Inflammatory macrophage treated with lipopolysaccharide for 1 hour (primary cell): ENCODE results near the gene SLC1A7.

Source experiments
- DNase-seq, 2 donors: peaks; one replicate each; pipeline ENCODE4 v3.0.0-alpha.2; 2020 to 2022

SLC1A7 gene

DNA sequence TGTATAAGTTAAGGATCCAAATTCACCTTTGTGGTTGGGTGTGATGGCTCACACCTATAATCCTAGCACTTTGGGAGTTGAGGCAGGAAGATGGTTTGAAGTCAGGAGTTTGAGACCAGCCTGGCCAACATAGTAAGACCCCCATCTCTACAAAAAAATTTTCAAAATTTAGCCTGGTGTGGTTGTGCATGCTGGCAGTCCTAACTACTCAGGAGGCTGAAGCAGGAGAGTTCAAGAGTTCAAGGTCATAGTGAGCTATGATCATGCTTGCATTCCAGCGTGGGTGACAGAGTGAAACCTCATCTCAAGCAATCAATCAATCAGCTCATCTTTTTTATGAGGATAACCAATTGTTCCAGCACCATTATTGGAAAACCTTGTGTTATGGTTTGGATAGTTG, 16.5 kb upstream of the SLC1A7 start:
- DNase-seq, result no peak

- no peak for DNase-seq
Observed at GRCh38 chr1:53156783-53157182, 14.3 kb upstream of the SLC1A7 start.

- DNase-seq, result no peak
Observed at GRCh38 chr1:53155945-53156344, 13.5 kb upstream of the SLC1A7 start.

DNA sequence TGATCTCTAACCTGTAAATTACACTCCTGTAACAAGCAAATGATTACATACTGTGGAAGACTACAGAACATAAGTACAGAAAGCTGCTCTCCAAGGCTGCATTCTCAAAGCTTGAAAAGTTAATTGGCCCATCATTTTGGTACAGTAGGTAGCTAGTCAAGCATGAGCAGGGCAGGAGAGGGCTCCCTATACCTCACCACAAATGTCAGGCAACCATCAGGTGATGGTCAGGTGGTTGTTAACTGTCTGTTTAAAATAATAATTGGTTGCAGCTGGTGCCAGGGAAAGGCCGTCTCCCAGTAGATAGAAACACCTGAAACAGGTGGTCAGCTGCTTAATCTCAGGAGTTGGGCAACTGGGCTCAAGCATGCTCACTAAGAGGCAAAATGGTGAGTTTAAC, 13.1 kb upstream of the SLC1A7 start:
- no peak for DNase-seq

DNA sequence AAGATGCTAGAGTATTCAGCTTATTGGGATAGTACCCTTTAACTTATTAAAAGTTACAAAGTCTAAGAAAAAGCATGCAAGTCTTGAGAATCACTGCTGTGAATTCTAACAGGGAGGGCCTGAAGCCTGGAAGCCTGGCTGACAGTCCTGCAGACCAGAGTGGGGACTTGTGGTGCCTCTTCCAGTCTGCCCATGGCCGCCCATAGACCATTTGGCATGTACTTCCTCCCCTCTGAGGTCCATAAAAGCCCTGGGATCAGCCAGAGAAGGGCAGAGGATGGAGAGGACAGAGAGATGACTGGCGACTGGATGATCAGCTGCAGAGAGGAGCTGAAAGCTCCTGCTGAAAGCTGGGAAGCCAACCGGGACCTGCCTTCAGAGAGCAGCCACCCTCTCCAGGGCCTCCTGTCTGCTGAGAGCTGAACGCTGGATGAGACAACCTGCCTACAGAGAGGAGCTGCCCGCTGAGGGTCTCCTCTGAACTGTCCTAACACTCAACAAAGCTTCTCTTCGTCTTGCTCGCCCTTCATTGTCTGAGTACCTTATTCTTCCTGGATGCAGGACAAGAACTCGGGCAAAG, 12.5 kb upstream of the SLC1A7 start:
- DNase-seq, result no peak

DNA sequence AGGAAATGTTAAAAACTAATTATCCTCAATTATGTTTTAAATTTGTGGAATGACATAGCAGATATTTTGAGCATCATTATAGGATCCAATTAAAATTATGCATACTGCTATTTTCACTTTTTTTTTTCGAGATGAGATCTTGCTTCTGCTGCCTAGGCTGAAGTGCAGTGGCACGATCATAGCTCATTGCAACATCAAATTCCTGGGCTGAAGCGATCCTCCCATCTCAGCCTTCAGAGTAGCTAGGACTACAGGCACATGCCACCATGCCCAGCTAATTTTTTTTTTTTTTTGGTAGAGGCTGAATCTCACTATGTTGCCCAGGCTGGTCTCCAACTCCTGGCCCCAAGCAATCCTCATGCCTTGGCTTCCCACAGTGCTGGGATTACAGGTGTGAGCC, 11.3 kb upstream of the SLC1A7 start:
- DNase-seq, result no peak

DNA sequence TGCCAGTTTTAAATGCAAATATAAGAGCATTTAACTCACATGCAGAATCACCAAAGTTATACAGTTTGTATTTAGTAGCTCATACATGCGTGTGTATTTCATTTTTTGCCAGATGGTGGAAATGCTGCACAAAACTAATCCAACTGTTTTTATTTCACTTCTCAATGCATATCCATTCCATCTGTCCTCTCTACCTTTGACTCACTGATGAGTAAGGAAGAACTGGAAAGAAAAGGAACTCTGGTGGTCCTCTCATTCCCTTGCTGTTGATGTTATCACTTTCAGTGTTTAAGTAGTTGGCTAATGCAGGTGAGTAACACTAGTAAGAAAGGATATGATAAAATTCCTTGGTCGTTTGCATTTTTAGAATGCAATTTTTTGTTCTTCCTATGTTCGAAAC, 5.7 kb upstream of the SLC1A7 start:
- DNase-seq, result no peak

DNA sequence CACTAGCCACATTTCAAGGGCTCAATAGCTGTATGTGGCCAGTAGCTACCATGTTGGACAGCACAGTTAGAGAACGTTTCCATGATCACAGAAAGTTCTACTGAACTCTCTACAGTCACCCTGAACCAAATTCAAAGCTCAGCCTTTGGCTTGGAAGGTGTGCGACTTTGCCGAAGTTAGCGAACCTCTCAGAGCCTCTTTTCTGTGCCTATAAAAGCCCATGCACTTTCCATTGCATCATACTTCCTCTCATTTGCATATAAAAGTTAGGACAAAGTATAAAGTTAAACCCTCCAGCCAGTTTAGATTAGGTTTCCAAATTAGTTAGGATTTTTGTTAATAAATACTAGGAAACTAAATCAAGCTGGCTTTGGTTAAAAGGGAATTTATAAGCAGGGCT, 4.7 kb upstream of the SLC1A7 start:
- no peak for DNase-seq

DNA sequence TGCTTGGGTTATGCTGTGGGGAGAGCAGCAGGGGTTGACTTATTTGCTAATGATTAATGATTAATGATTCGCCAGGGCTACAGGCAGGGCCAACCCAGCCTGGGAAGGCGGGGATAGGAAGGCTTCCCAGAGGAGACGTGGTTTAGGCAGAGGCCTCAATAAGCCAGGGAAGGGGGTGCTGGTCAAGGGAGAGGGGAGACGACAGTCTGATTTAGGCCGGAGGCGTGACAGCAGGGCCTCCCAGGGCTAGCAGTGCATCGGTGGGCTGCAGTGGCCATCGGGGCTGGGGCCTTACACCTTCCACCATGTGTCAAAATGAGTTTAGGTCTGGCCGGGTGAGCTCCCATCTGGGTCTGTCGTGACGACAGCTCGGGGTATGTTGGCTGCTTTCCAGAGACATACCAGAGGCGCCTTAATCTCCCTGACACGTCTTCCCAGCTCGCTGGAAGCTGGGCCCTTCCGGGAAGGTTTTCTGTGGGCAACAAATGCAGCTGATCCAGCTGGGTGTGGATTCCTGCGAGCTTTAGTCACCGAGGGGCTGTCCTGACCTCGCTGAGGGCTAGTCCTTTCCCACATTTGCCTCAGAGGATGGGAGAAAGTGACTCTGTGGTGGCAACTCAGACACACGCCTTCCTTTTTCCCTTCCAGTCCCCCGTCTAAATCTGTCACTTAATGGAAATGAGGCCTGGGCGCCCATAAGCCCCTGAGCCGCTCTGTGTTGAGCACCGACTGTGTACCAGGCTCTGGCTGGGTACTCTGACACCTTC, 3.7 kb upstream of the SLC1A7 start:
- DNase-seq, result no peak

GRCh38 chr1:53145619-53145941, 3.1 kb upstream of the SLC1A7 start:
- no peak for DNase-seq

DNA sequence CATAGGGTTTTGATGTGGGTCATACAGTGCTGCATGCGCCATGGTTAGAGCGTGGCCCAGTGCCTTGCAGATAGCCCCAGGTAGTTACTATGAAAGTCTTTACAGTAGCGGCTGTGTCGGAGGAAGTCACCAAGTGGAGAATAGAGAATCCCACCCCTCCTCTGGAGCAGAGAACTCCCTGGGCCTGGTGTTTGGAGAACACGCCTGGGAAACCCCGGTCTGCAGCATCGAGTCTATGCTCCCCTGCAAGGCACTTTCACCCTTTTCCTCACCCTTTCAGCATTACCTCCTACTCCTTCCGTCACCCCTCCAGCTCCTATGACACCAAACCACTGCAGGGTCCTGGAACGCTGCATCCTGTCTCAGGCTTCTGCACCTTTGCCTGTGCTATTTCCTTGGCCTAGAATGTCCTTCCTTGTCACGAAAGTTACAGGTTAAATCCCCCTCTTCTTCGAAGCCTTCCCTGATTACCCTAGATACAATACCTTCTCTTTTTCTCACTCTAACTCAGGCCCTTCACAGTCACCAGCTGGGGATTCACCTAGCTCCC, 2.7 kb upstream of the SLC1A7 start:
- DNase-seq, result no peak

GRCh38 chr1:53144201-53144600, 1.8 kb upstream of the SLC1A7 start:
- DNase-seq, result no peak

- DNase-seq, result no peak
Observed at GRCh38 chr1:53143527-53143926, 1.1 kb upstream of the SLC1A7 start.

GRCh38 chr1:53141487-53142055, 867 bp downstream of the SLC1A7 start:
- no peak for DNase-seq

GRCh38 chr1:53140451-53140850, 2.0 kb downstream of the SLC1A7 start:
- no peak for DNase-seq

DNA sequence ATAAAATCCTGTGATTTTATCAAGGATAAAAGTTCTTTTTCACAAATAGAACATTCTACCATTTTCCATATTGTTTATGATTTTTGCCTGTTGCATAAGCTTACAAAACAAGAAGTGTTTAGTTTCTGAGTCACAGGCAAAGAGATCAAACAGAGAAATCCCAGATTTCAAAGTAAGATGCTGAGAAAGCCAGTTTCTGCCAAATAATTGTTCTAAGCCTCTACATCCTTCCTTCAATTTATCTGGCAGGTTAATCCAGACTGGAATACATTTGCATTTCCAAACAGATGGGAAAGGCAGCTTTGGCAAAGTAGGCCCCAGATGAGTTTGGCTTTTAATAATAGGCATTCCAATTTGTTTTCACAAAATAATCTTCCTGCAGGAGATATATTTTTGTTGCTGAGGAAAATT, 2.5 kb downstream of the SLC1A7 start:
- peak; percentile 18 to 33 for DNase-seq

DNA sequence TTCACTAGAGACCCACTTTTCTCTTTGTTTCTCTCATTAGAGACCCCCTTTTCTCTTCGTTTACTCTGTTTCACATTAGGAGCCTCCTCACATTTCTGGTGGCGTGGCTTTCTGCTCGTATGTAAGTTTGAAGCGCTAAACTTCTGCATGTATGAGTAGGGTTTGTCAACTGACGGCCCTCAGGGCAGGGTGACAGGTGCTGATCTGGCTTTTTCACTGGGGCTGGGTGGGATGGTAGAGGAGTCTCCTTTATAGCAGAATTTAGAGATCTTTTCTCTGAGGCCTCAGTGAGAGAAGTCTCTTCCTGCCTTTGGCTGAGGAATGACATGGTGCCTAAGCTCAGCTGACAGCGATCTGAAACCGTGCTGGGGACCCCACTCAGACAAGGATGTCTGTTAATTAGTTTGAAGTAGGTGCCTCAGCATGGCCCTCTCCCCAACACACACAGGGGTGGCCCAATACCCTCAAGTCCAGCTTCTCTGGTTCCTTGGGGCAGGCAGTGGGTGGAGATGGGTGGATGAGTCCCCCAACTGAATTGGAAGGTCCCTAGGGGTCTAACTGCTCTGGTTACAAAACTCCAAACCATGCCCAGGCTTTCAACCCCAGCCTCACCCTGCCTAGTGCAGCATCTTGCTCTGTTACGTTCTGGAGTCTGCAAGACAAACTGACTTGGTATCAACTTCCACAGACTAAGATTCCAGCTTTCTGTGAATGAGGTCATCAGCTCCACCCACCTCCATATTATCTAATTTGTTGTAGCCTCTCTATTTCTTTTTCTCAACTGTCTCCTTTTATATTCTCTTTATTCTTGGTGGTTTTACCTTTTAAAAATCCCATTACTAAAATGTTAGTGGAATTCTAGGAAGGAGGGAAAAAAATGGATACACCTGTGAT, 3.2 kb downstream of the SLC1A7 start:
- no peak for DNase-seq

DNA sequence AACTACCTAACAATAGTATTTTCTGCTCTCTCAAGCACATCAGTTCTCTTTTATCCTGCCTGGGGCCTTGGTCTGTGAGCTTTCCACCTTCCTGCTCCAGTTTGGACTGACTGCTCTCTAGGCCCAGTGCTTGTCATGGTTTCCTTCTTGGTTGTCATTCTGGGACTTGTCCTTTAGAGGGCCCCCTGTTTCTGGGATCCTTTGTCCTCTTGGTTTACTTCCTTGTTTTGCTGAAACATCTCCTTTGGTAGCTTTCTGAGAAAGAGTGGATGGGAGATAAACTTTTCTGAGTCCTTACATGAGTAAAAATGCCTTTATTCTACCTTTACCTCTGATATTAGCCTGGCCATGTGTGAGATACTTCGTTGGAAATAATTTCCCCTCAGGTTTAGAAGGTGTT, 4.7 kb downstream of the SLC1A7 start:
- no peak for DNase-seq

- no peak for DNase-seq
Observed at GRCh38 chr1:53135735-53136114, 6.7 kb downstream of the SLC1A7 start.

DNA sequence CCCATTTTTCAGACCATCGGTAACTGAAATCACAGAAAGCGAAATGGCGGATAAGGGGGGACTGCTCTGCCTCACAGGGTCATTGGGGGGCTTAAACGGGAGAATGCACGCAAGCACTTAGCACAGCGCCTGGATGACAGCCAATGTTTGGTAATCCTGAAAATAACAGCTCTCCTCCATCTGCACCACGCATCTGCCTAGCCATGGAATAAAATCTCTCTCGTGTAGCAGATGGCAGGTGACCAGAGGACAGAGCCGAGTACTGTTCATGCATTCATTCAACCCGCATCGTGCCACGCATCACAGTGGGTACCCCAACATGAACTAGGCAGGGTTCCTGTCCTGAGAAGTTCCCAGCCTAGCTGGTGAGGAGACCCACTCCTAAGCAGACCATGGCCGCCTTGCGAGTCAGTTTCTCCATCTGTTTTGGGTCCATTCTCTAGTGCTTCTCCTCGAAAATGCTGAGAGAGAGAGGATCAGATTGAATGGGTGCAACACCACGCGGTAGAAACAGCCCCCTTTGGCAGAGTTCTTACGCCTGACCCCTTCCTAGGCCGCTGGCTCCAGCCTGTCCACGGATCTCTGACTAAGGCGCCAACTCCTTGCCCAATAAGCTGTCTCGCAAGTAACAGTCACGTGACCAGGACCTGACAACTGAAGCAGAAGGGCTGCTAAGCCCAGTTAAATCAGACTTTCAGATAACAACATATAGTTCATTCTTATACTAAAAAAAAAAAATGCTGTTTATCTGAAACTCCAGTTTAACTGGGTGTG, 7.3 kb downstream of the SLC1A7 start:
- no peak for DNase-seq

GRCh38 chr1:53134042-53134485, 8.4 kb downstream of the SLC1A7 start:
- DNase-seq, result no peak

GRCh38 chr1:53133261-53134041, 9.0 kb downstream of the SLC1A7 start:
- DNase-seq, result no peak
